ENCODE data around the gene SYMPK.

Gene SYMPK

DNA sequence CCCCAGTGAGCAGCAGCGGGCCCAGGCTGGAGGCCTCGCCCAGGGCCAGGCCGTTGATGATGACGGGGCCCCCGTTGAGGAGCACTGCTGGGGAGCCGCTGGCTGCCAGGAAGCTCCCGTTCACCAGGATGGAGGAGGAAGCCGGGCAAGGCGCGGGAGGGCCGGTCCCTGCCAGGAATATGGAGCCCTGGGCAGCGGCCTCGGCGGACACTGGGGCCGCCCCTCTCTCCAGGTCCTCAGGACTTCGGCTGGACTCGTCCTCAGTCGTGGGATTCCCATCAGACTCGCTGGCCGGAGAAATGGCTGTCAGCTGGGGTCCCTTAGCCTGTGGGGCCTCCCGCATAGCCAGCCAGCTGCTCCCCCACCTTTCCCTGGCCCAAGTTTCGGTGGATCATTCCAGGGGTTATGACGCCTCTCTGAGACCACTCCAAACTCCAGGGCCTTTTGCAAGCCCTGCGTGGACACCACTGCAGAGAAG lies 96.0 kb downstream of the SYMPK start:
- Histone ChIP-seq H3K27ac (ENCODE audit: low read depth in 2 of 2, low read length in 2 of 2) (peak overlapping the region; percentile 96 to 97), H3K9me3 (ENCODE audit: control insufficient read depth in 2 of 2, low read length in 2 of 2) (no peaks in the 10 kb centered on the region), H3K27me3 (ENCODE audit: control insufficient read depth in 2 of 2, insufficient read depth in 2 of 2, low read length in 2 of 2) (no peaks in the 10 kb centered on the region), H3K4me3 (ENCODE audit: low read length in 2 of 2) (peak overlapping the region; percentile 89 to 94), H3K9ac (ENCODE audit: low read depth in 1 of 2, low read length in 2 of 2) (peak overlapping the region; percentile 66 to 73), H3K4me1 (ENCODE audit: control insufficient read depth in 2 of 2, insufficient read depth in 2 of 2, low read length in 2 of 2) (peaks cover 17 to 23% of the 10 kb centered on the region in 2 donors), H3K36me3 (ENCODE audit: control insufficient read depth in 2 of 2, insufficient read depth in 2 of 2, low read length in 2 of 2) (no peaks in the 10 kb centered on the region)

DNA sequence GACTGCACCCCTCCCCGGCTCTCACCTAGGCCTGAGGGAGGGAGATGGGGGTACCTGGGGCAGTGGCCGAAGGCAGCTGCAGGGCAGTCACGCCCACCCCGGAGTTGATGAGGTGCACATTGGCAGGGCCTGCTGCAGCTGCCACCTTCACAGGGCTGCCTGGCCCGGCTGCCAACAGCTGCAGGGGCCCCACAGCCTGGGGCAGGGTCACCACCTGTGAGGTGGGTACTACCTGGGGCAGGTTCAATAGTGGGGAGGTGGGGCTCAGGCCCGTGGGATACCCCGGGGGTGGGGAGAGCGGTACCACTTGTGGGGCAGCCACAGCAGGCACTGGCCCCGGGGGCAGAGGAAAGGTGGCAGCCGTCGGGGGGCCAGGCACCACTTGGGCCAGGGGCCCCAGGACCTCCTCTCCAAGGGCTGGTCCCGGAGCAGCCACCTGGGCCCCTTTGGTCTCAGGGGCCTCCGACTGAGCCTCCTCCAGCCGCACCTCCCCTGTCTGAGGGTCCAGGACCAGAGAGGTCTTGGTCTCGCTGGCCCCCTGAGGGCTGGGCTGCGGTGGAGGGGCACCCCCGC lies 96.6 kb downstream of the SYMPK start:
- peak overlapping the region; percentile 66 to 73 for H3K9ac ChIP-seq (ENCODE audit: low read depth in 1 of 2, low read length in 2 of 2)
- peaks cover 17 to 19% of the 10 kb centered on the region in 2 donors for H3K4me1 ChIP-seq (ENCODE audit: control insufficient read depth in 2 of 2, insufficient read depth in 2 of 2, low read length in 2 of 2)
- no peaks in the 10 kb centered on the region for H3K36me3 ChIP-seq (ENCODE audit: control insufficient read depth in 2 of 2, insufficient read depth in 2 of 2, low read length in 2 of 2)
- H3K4me3 ChIP-seq (ENCODE audit: low read length in 2 of 2), result peak overlapping the region in 1 of 2 donors; percentile 94
- no peaks in the 10 kb centered on the region for H3K9me3 ChIP-seq (ENCODE audit: control insufficient read depth in 2 of 2, low read length in 2 of 2)
- H3K27me3 ChIP-seq (ENCODE audit: control insufficient read depth in 2 of 2, insufficient read depth in 2 of 2, low read length in 2 of 2), result no peaks in the 10 kb centered on the region
- H3K27ac ChIP-seq (ENCODE audit: low read depth in 2 of 2, low read length in 2 of 2), result peak overlapping the region; percentile 96 to 97

DNA sequence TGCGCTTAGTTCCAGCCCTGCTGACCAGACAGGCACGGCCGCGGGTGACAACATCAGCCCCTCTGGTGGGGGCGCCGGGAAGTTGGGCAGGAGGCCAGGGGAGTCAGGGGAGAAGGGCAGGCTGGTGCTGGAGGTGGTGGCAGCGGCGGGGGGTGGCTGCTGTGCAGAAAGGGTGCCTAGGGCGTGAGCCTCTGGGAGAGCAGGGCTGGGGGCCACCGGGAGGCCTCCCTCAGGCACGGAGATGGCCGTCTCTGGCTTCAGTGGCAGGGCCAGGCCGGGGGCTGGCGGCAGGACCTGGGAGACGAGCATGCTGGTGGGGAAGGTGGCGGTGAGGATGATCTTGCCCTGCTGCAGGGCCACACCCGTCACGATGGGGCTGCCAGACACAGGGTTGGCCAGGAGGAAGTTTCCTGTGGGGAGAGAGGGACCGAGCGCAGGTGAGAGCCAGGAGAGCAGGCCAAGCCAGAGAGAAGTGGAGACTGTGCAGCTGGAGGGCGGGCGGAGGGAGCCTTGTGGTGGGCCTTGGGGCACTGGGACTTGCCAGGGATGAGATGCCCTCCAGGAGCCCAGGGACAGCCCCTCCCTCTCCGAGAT lies 97.1 kb downstream of the SYMPK start:
- Histone ChIP-seq H3K27ac (ENCODE audit: low read depth in 2 of 2, low read length in 2 of 2) (no peak overlapping the region), H3K36me3 (ENCODE audit: control insufficient read depth in 2 of 2, insufficient read depth in 2 of 2, low read length in 2 of 2) (no peaks in the 10 kb centered on the region), H3K27me3 (ENCODE audit: control insufficient read depth in 2 of 2, insufficient read depth in 2 of 2, low read length in 2 of 2) (no peaks in the 10 kb centered on the region), H3K9me3 (ENCODE audit: control insufficient read depth in 2 of 2, low read length in 2 of 2) (no peaks in the 10 kb centered on the region), H3K4me3 (ENCODE audit: low read length in 2 of 2) (no peak overlapping the region), H3K4me1 (ENCODE audit: control insufficient read depth in 2 of 2, insufficient read depth in 2 of 2, low read length in 2 of 2) (peaks cover 11 to 13% of the 10 kb centered on the region in 2 donors), H3K9ac (ENCODE audit: low read depth in 1 of 2, low read length in 2 of 2) (no peak overlapping the region)

All from mucosa of rectum (tissue), 2 donors.